ENCODE results near the gene MT3. TPM values are rescaled to one million over a fixed set of nuclear protein-coding genes. Genes with fewer than 3 reads are reported as not detected.

The MT3 gene
- total and polyA plus RNA-seq, 7 donors = 3.5 to 9.6 (median 4.3) TPM; not detected in 2

GRCh38 chr16:56625140-56625942 is 36.0 kb downstream of the MT3 start, which contains the start of gene MT1E:
TSS of gene MT1E (plus strand) at chr16:56625781. CDS start at chr16:56625852, 71 bp downstream.
- no peaks in the 10 kb centered on the region for H3K36me3 ChIP-seq
- peak; percentile 95 for DNase-seq
- TF ChIP-seq POLR2A (IDR thresholded peaks at IDR 0.05) (peak; percentile 83 to 85), EP300 (IDR thresholded peaks at IDR 0.05) (peak in 3 of 4 donors; percentile 52 to 87 (median 83)), POLR2AphosphoS5 (IDR thresholded peaks at IDR 0.05) (peak; percentile 83 to 97 (median 94)), CTCF (IDR thresholded peaks at IDR 0.05) (no peak)
- peak within 1 kb of the TSS; percentile 89 to 92 (median 90) for H3K27ac ChIP-seq
- H3K4me3 ChIP-seq = peak within 1 kb of the TSS; percentile 52 to 68 (median 58)
- intact Hi-C loops (cut with DNase I) = loop anchor here (1.0 to 2.0 kb wide), 2 partner anchors 17 to 57 kb away; partner anchors contain the start of genes MT1X and MT2A
- H3K9me3 ChIP-seq = no peaks in the 10 kb centered on the region
- WGBS, 2 donors = 1 to 3% methylated on average over 62 of the region's 62 CpGs
- no peaks in the 10 kb centered on the region for H3K27me3 ChIP-seq
- peaks cover 0 to 23% (median 19%) of the 10 kb centered on the region in 4 donors for H3K4me1 ChIP-seq

- WGBS, 2 donors = 8 to 18% methylated on average over 16 of the region's 16 CpGs
- Histone ChIP-seq H3K9me3 (no peaks in the 10 kb centered on the region), H3K4me1 (peaks cover 0 to 23% (median 19%) of the 10 kb centered on the region in 4 donors), H3K36me3 (no peaks in the 10 kb centered on the region), H3K27ac (peak overlapping the region; percentile 89 to 92 (median 90)), H3K27me3 (no peaks in the 10 kb centered on the region), H3K4me3 (peak overlapping the region; percentile 52 to 68 (median 58))
- peak; percentile 91 for DNase-seq
- TF ChIP-seq POLR2A (IDR thresholded peaks at IDR 0.05) = no peak
- TF ChIP-seq POLR2AphosphoS5 (IDR thresholded peaks at IDR 0.05) = peak in 1 of 4 donors; percentile 74
- no peak for TF ChIP-seq CTCF (IDR thresholded peaks at IDR 0.05)
- TF ChIP-seq EP300 (IDR thresholded peaks at IDR 0.05) = peak in 3 of 4 donors; percentile 46 to 72 (median 72)
- intact Hi-C loops (cut with DNase I) = loop anchor here (1.0 to 2.0 kb wide), 2 partner anchors 18 to 57 kb away; partner anchors contain the start of genes MT1X and MT2A
Measured at GRCh38 chr16:56625943-56626654, 36.8 kb downstream of the MT3 start.

- intact Hi-C loops (cut with DNase I) = no loop called here
- no peak for DNase-seq
- H3K27me3 ChIP-seq = no peaks in the 10 kb centered on the region
Measured at GRCh38 chr16:56626685-56627084, 37.4 kb downstream of the MT3 start.

More at GRCh38 chr16:56626685-56627084, 37.4 kb downstream of the MT3 start:
- Histone ChIP-seq H3K27ac (peak overlapping the region; percentile 89 to 92 (median 90)), H3K4me3 (peak overlapping the region; percentile 52 to 68 (median 58)), H3K9me3 (no peaks in the 10 kb centered on the region), H3K36me3 (no peaks in the 10 kb centered on the region), H3K4me1 (peaks cover 0 to 24% (median 19%) of the 10 kb centered on the region in 4 donors)
- TF ChIP-seq CTCF (IDR thresholded peaks at IDR 0.05) (no peak), EP300 (IDR thresholded peaks at IDR 0.05) (no peak), POLR2A (IDR thresholded peaks at IDR 0.05) (no peak), POLR2AphosphoS5 (IDR thresholded peaks at IDR 0.05) (no peak)
- 25 to 52% methylated on average over 7 of the region's 7 CpGs for WGBS, 2 donors

Measured in sigmoid colon (tissue), 7 donors.